NCI-H1417 (cell line): Measurements from ENCODE around the gene PLA2G4B.

Experiments used
- DNase-seq, 3 experiments: peaks; one replicate each; lab custom pipeline; 2025; lab: John Stamatoyannopoulos, UW

The PLA2G4B gene

DNA sequence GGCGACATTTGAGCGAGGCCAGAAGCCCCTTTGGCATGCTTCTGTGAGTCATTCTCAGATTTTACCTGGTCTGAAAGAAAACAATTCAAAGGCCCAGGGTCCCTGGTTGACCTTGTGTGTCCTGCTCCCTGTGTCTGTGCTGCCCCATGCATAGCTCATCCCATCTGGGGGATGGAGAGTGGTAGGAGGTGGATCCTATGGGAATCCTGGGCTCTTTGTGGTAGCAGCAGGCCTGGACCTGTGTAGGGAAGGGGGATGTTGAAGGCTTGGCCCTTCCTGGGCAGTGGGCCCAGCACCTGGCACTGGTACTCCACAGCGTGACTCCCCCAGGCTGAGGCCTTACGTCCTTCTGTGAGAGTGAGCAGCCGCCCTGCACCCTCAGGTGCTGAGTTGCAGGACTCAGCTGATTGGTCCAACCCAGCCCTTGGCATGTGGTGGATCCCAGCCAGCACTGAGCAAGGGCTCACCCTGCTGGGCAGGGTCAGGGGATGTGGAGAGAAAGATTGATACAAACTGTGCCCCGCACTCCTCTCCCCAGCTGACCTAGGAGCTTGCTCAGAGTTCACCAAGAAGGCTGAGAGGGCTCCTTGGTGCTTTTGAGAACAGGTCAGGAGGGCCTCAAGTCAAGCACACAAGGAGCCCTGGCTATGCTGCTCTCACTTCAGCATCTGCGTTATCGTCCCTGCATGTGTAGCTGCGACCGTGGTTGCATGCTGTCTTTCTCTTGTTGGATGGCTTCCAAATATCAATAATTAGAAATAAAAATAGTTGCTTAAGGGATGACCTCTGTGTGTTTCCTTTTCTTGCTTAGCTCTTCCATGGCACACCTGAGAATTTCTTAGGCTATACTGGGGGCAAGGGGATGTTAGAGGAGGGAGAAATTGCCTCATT lies 32.1 kb upstream of the PLA2G4B start:
- no peak for DNase-seq

DNA sequence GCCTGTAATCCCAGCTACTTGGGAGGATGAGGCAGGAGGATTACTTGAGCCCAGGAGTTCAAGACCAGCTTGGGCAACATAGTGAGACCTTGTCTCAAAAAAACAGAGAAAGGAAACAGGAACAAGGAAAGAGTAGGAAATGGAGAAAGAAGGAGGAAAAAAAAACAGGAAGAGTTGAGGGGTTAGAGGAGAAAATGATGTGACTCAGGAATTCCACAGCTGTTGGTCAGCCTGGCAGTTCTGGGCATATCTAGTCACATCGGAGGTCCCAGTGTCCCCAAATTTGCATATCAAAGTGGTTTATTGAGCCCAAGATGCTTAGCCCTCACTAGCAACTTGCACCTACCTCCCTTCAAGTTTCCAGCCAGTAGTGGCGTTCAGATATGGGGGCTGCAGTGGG lies 29.5 kb upstream of the PLA2G4B start:
- no peak for DNase-seq

DNA sequence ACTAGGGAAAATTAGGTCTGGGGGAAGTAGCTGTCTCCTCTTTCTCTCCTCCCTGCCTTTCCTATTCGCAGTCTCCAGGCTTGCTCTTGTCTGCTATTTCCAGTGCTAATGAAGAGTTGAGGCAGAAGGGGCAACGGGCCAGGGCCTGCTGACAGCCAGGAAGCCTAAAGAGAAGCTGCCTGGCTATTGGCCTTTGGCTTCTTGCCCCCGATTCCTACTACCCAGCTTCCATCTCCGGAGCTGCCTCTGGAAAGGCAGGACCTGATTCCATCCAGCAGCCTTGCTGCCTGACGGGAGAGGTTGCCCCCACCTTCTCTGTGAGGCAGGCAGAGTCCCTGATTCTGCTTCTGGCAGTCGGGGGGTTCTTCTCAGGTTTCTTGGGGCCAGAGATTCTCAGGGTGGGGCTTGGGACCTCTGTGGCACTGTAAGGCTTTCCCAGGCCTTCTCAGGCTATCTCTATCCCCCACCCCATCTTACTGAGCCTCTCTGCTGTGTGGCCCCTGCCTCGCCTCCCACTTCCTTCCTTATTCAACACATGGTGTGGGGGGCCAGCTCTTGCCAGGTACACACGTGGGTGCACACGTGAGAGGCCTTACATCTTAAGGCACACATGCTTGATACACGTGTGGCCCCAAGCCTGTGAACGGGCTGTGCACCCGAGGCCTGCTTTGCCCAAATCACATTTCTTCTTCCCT lies 29.0 kb upstream of the PLA2G4B start:
- DNase-seq: no peak

DNA sequence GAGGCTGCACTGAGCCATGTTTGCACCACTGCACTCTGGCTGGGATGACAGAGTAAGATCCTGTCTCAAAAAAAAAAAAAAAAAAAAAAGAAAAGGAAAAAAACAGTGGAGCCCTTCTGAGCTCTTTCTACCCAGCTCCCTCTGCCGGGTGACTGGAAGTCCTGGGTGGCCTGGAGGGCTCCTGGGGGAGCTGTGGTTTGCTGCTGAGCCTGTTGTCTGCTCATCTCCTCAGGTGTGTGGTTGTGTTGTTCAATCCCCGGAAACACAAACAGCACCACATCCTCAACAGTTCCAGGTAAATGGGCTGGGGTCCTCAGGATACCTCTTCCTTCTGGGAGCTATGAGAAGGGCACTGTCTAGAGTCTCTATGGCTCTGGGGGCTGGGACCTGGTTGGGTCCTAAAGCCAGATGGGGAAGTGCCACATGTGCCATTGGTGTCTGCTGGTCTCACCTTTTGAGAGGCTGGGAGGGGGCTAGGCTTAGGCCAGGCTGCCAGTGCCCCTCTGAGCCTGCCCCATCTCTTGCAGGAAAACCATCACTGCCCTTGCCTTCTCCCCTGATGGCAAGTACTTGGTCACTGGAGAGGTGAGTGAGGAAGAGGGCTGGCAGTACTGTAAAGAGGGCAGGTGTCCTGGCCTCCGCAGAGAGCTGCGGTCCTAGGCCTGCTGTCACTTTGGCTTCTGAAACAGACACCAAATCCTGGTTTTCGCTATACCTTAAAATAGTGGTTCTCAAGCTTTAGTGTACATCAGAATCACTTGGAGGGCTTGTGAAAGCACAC lies 27.8 kb upstream of the PLA2G4B start:
- DNase-seq: no peak

DNA sequence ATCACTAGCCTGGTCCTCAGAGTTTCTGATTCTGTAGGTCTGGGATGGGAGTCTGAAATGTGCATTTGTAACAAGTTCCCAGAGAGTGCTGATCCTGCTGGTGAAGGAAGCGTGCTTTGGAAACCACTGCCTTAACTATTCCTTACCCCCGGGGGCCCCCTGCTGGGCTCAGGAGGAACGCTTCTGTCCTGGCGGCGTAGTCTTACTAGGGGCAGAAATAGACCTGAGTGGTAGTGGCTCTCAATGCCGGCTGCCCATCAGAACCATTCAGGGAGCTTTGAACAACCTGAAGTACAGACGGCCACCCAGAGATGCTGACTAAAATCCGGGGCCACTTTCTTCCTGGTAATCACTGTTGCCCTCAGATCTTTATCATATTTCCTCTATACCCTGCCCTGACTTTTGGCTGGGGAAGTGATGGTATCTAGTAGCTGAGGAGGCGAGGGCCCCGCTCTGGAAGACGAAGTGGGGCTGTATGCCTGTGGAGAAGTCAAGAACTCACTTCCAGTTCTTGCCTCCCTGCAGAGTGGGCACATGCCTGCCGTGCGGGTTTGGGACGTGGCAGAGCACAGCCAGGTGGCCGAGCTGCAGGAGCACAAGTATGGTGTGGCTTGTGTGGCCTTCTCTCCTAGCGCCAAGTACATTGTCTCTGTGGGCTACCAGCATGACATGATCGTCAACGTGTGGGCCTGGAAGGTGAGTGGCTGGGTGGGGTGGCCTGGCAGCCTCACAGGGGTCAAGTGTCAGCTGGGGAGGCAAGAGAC lies 27.0 kb upstream of the PLA2G4B start:
- peak; percentile 3 to 65 (median 48) for DNase-seq

DNA sequence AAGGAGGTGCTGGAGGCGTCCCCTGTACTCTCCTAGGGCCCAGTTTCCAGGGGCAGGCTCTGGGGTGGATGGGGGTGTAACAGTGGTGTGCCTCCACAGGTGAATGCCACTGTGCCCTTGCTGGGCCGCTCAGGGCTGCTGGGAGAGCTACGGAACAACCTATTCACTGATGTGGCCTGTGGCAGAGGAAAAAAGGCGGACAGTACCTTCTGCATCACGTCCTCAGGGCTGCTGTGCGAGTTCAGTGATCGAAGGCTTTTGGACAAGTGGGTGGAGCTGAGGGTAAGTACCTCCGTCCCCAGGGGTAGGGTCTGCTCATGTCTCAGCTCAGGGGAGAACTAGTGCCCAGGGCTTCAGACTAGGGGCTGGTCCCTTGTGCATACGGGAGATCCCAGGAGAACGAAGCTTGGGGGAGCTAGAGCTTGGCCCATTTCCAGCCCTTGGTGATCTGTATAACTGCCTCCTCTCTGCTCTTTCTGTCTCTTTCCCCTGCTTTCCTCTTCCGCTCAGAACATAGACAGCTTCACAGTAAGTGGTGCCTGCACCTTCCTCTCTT lies 25.7 kb upstream of the PLA2G4B start:
- no peak for DNase-seq

DNA sequence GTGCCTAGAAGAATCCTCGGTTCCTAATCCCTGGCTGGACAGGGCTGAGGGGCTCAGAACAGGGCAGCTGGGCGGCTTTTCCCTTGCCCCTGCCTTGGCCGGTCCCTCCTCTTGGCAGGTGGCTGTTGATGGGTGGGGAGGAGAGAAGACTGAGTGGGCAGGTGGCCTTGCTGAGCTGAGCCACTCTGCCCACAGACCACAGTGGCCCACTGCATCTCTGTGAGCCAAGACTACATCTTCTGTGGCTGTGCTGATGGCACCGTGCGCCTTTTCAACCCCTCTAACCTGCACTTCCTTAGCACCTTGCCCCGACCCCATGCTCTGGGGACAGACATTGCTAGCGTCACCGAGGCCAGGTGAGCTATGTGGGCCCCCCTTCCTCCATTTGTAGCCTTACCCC lies 25.2 kb upstream of the PLA2G4B start:
- DNase-seq: no peak

DNA sequence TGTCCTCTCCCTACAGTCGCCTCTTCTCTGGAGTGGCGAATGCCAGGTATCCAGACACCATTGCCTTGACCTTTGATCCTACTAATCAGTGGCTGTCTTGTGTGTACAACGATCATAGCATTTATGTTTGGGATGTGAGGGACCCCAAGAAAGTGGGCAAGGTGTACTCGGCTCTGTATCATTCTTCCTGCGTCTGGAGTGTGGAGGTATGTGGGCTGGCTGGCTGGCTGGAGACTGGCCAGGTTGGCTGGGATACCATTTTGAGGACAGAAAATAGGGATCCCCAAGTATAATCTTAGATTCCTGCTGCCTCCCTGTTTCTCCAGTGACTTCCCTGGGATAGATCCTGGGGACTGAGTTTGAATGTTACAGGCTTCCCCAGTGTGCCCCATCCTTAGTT lies 24.1 kb upstream of the PLA2G4B start:
- no peak for DNase-seq

DNA sequence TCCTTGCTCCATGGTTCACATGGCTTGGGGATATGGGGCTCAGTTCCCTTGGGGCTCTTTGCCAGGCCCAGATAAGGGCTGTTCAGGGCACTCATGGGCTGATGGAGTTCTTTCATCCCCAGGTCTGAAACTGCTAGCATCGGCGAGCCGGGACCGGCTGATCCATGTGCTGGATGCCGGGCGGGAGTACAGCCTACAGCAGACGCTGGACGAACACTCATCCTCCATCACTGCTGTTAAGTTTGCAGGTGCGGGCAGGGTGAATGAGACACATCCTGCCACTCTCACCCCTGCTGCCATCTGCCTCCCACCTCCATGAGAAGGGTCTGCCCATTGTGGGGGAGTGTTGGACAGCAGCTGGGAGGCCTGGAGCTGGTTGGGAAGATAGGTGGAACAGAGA lies 21.9 kb upstream of the PLA2G4B start:
- DNase-seq: no peak

DNA sequence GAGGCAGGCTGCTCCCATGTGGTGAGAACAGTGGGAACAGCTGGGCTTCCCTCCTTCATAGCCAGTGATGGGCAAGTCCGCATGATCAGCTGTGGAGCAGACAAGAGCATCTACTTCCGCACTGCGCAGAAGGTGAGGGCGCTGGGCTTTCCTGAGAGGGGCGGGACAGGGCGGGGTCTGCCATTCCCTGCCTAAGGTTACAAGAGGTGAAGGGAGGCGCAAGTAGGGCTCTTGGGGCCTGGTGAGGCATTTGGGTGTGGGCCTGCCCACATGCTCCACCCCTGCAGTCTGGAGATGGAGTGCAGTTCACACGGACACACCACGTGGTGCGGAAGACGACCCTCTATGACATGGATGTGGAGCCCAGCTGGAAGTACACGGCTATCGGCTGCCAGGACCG lies 21.3 kb upstream of the PLA2G4B start:
- DNase-seq: no peak

DNA sequence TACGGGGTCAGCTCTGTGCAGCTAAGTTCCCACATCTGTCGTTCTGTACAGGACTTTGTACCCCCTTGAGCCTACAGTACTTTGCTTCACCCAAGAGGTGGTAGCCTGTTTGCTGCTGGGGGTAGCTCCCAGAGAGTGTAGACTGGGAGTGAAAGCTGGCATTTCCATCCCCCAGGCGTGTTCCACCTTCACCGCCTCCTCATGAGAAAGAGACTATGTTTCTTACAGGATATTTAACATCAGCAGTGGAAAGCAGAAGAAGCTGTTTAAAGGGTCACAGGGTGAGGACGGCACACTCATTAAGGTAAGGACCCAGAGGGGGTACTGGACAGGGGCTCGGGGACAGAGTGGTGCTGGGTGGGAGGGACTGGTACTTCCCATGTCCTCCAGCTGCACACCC lies 20.9 kb upstream of the PLA2G4B start:
- no peak for DNase-seq

DNA sequence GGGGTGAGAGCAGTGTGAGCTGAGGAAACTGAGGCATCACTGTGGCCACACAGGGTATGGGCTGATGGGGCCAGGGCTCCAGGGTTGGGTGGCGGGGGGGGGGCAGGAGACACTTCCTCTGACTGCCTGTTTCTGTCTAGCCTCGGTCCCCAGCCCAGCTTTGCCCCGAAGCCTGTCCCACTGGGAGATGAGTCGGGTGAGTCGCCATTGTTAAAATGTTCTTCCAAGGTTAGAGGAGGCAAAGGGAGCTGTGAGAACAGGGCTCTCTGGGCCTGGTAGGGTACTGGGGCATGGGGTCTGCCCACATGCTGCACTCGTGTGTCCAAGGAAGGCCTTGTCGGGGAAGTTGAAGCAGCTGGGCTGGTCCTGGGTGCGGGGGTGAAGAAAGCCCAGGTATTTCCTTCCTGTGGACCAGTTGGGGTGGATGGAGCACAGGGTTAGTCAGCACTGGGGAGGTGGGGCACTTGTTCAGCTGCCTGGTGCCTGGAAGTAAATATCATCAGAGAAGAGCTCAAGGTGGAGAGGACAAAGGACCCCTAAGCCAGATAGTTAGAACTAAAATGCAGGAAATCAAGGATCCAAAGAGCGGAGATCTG lies 19.1 kb upstream of the PLA2G4B start:
- no peak for DNase-seq

DNA sequence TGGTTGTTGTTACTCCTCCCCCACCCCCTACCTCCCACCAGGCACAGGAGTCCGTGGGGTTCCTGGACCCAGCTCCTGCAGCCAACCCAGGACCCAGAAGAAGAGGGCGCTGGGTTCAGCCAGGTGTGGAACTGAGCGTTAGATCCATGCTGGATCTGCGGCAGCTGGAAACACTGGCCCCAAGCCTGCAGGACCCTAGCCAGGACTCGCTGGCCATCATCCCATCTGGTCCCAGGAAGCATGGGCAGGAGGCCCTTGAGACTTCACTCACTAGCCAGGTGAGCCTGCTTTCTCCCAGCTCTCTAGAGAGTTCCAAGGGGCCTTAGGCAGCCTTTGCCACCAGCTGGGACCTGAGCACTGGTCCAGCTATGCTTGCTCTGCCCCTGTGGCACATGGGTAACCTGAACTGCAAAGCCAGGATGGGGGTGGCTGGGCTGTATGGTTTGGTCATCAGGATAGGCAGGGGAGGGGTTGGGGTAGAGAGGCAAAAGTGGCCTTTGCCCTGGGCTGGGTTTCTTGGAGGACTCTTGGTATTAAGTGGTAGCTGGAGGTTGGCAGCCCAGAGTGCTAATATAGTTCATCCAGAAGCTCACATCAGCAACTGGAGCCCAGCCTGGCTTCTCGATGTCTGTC lies 17.7 kb upstream of the PLA2G4B start:
- no peak for DNase-seq

DNA sequence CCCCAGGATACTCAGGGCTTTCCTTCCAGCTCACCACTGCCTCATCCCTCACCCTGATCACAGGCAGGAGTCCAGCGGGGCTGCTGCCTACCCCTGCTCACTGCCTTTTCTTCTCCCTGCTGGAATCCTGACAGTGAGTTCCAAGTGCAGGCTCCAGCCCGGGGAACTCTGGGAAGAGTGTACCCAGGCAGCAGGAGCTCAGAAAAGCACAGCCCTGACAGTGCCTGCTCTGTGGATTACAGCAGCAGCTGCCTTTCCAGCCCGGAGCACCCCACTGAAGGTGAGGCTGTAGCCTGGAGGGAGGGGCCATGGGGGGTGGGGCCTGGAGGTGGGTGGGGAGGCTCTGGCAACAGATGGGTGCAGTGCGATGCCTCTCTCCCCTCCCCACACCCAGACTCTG lies 16.8 kb upstream of the PLA2G4B start:
- no peak for DNase-seq

DNA sequence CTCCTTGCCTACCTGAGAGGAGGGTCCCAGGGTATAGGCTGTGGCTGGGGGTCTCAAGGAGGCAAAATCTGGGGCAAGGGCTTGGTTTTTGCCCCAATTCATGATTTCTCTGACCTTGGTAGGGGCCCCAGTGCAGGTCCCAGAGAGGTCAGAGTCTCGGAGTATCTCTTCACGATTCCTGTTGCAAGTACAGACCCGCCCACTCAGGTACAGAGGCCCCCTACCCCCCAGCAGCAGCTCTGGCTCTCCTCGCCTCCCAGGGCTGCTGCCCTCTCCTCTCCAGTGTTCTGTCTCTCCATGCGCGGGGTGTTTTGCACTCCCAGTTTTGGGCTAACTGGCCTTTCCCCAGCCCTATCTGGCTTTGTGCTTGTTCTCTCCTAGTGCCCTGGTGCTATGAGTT lies 16.2 kb upstream of the PLA2G4B start:
- DNase-seq: no peak

DNA sequence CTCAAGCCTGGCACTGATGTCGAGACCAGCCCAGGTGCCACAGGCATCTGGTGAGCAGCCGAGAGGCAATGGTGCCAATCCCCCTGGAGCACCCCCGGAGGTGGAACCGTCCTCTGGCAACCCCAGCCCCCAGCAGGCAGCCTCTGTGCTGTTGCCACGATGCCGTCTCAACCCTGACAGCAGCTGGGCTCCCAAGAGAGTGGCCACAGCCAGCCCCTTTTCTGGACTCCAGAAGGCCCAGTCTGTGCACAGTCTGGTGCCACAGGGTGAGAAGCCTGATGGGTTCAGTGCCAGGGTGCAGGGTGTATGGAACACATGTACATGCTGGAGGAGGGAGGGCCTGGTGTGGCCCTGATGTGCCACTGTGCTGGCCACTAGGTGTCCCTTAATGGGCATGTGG lies 15.7 kb upstream of the PLA2G4B start:
- DNase-seq: no peak

DNA sequence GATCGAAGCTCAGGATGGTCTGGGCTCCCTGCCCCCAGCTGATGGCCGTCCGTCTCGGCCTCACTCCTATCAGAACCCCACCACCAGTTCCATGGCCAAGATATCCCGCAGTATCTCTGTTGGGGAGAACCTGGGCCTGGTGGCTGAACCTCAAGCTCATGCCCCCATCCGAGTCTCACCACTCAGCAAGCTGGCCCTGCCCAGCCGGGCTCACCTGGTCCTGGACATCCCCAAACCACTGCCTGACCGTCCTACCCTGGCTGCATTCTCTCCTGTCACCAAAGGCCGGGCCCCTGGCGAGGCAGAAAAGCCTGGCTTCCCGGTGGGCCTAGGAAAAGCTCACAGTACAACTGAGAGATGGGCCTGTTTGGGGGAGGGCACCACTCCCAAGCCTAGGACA lies 15.1 kb upstream of the PLA2G4B start:
- no peak for DNase-seq

DNA sequence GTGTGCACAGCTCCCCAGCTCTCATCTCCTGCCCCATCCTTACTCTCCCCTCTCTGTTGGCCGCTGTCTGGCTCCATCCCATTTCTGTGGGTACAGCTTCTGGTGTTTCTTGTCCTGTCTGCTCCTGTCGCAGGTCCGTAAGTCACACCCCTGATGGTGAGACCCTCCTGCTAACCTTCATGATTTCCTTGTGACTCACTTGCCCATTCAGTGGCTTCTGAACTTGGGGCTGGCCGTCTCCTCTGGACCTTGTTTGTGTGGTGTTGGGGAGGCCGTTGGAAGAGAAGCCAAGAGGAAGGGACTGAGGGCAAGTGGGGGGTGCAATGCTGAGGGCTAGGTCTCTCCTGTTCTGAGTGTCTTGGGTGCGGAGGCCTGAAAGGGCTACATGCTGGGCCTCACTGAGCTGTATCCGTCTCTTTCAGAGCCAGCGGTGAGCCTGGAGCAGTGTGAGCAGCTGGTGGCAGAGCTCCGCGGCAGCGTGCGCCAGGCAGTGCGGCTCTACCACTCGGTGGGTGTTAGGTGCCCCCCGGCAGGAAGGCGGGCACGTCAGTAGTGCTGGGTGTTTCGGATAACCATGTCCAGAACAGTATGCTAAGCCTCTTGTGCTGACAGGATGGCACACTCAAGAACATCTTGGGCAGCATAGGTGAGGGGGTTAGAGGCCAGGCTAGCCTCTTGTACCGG lies 14.4 kb upstream of the PLA2G4B start:
- DNase-seq: no peak

DNA sequence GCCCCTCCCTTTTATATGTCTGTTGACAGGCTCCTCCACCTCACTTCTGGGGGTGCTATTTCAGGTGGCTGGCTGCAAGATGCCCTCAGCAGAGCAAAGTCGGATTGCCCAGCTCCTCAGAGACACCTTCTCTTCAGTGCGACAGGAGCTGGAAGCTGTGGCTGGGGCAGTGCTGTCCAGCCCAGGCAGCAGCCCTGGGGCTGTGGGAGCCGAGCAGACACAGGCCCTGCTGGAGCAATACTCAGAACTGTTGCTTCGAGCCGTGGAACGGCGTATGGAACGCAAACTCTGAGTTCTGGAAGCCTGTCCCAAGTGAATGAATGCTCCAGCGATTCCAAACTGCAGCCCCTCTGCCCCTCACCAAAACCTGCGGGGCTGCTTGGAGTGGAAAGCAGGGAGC lies 13.5 kb upstream of the PLA2G4B start:
- DNase-seq: no peak
